Heart left ventricle (tissue), 13 donors: ENCODE data around the gene LRP11.

Experiments
- POLR2A ChIP-seq, 2 donors: fragments of 450-650 bp; IDR thresholded peaks; one replicate each; pipeline ENCODE4 v1.6.1; 2017; ENCODE audit warnings: antibody characterized with exemption in 2 of 2, mild to moderate bottlenecking in 2 of 2, moderate library complexity in 2 of 2
- TF ChIP-seq, protein P1 (sequence below), 12 donors: fragments of 200-600 bp; sonication (generic) in 4 of 12; IDR thresholded peaks; one replicate each; pipeline versions ENCODE4 v1.5.0 to v1.8.0; 2018 to 2022; ENCODE audit warnings: antibody characterized with exemption in 12 of 12, mild to moderate bottlenecking in 5 of 12
- donor health status: ischemic (EF 13 %, LVEDD 7.1; RV severe dilation, severe dysfunction).
- donor health status: DM: no; HTN: yes; CAD: no.
- donor health status: DM: no; HTN: no; CAD: no.
- donor health status: ischemic (EF 25% LVEDD 6.9; RV normal size, moderate dysfunction).
- donor health status: ischemic (EF 25% LVEDD 5.7; RV mildly dilated, moderate dysfunction).
- donor health status: ischemic (EF 35%, LVEDD 5.7; RV mildly dilated, moderate dysfunction).
- donor health status: nonischemic (EF 11% LVEDD 7.7; RV severe dilation, severe dysfunction).
- donor health status: DM: yes; HTN: yes; CAD: no.
- donor health status: PGD.
- donor health status: ischemic (EF 29% LVEDD 5.4; RV normal size, mild dysfunction).
- donor health status: nonischemic (EF 23%, LVEDD 6.1; RV moderate dilation, normal function).

DNA sequence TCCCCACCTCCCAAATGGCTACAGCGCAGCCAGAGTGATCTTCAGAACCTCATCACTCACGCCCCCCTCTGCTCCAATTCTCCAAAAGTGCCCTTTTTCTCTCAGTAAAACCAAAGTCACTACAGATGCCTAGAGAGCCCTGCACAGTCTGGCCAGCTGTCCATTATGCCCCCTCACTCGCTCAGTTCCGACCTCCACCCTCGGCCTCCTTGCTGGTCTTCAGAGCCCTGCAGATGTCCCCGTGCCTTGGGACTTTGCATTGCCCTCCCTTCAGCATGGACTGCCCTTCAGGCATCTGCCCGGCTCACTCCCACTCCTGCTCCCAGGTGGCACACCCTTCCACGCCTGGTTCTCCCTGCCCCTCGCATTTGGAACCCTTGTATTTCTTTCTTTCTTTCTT is 34.8 kb upstream of the LRP11 start:
- TF ChIP-seq, protein P1, sequence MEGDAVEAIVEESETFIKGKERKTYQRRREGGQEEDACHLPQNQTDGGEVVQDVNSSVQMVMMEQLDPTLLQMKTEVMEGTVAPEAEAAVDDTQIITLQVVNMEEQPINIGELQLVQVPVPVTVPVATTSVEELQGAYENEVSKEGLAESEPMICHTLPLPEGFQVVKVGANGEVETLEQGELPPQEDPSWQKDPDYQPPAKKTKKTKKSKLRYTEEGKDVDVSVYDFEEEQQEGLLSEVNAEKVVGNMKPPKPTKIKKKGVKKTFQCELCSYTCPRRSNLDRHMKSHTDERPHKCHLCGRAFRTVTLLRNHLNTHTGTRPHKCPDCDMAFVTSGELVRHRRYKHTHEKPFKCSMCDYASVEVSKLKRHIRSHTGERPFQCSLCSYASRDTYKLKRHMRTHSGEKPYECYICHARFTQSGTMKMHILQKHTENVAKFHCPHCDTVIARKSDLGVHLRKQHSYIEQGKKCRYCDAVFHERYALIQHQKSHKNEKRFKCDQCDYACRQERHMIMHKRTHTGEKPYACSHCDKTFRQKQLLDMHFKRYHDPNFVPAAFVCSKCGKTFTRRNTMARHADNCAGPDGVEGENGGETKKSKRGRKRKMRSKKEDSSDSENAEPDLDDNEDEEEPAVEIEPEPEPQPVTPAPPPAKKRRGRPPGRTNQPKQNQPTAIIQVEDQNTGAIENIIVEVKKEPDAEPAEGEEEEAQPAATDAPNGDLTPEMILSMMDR (IDR thresholded peaks at IDR 0.05): no peak
- TF ChIP-seq POLR2A (IDR thresholded peaks at IDR 0.05): no peak
